HepG2 (cell line): Measurements from ENCODE around the gene EFNA4. TPM values are rescaled to one million over a fixed set of nuclear protein-coding genes. Genes with fewer than 3 reads are reported as not detected.

ENCODE experiments used
- ARNTL ChIP-seq: sonication (generic); formaldehyde crosslinking; IDR thresholded peaks from 2 replicates; pipeline ENCODE4 v1.4.0; 2020; ENCODE audit warnings: mild to moderate bottlenecking, missing genetic modification reagents
- CEBPZ ChIP-seq: IDR thresholded peaks from 2 replicates; pipeline ENCODE4 v1.6.1; 2012; ENCODE audit warnings: low read length, improper control_type of control experiment
- FOXA3 ChIP-seq: IDR thresholded peaks from 2 replicates; pipeline ENCODE4 v1.6.1; 2016; ENCODE audit warnings: missing genetic modification reagents, missing compliant biosample characterization
- IRF1 ChIP-seq: sonication (generic); formaldehyde crosslinking; IDR thresholded peaks from 2 replicates; pipeline ENCODE4 v1.4.0; 2020; ENCODE audit warnings: low read depth, mild to moderate bottlenecking, missing genetic modification reagents
- MEF2D ChIP-seq: sonication (generic); formaldehyde crosslinking; IDR thresholded peaks from 2 replicates; pipeline ENCODE4 v1.5.1; 2020; ENCODE audit warnings: mild to moderate bottlenecking, missing genetic modification reagents
- MTA1 ChIP-seq: sonication (generic); formaldehyde crosslinking; IDR thresholded peaks from 2 replicates; pipeline ENCODE4 v1.4.0; 2020; ENCODE audit warnings: missing genetic modification reagents, mild to moderate bottlenecking, borderline replicate concordance
- NFRKB ChIP-seq: fragments of 450-650 bp; IDR thresholded peaks from 2 replicates; pipeline ENCODE4 v1.6.1; 2017
- NPAS2 ChIP-seq: sonication (generic); formaldehyde crosslinking; IDR thresholded peaks from 2 replicates; pipeline ENCODE4 v1.8.0; 2022; ENCODE audit warnings: mild to moderate bottlenecking, missing genetic modification reagents, borderline replicate concordance
- SRF ChIP-seq: IDR thresholded peaks from 2 replicates; pipeline ENCODE4 v1.6.1; 2011; ENCODE audit warnings: mild to moderate bottlenecking, low read depth, low read length, moderate library complexity
- SRSF9 ChIP-seq: fragments of 200-400 bp; formaldehyde crosslinking; IDR thresholded peaks from 2 replicates; pipeline ENCODE4 v1.6.1; 2018; ENCODE audit warnings: borderline replicate concordance, mild to moderate bottlenecking, low read depth, low read length; ENCODE audit not compliant: insufficient read depth, poor library complexity, severe bottlenecking
- TIGD3 ChIP-seq: sonication (generic); formaldehyde crosslinking; IDR thresholded peaks from 2 replicates; pipeline ENCODE4 v1.5.1; 2020; ENCODE audit warnings: mild to moderate bottlenecking, missing genetic modification reagents, borderline replicate concordance
- ZNF142 ChIP-seq: sonication (generic); formaldehyde crosslinking; IDR thresholded peaks from 2 replicates; pipeline ENCODE4 v1.4.0; 2020; ENCODE audit warnings: missing genetic modification reagents
- ZNF383 ChIP-seq: sonication (generic); formaldehyde crosslinking; IDR thresholded peaks from 2 replicates; pipeline ENCODE4 v1.4.0; 2020; ENCODE audit warnings: missing genetic modification reagents, mild to moderate bottlenecking, borderline replicate concordance
- ZNF468 ChIP-seq: sonication (generic); formaldehyde crosslinking; IDR thresholded peaks from 2 replicates; pipeline ENCODE4 v1.8.0; 2022; ENCODE audit warnings: mild to moderate bottlenecking, moderate library complexity, missing genetic modification reagents
- polyA plus RNA-seq, 8 experiments: library from polyadenylated mRNA; depleted of rRNA in 3 of 8; stranded (reverse) in 7 of 8; unstranded in 1 of 8; fragments of >200 nt; fragmentation: Illumina TruSeq in 4 of 8; extraction: Trizol in 4 of 8; gene quantifications; 2 replicates each; pipeline versions ENCODE4 v1.2.1 to v1.2.3, GENCODE V29; 2011 to 2016; ENCODE audit warnings: low read depth in 4 of 8, missing spikeins in 1 of 8, mixed read lengths in 1 of 8; ENCODE audit not compliant: insufficient read depth in 1 of 8
- total RNA-seq, 5 experiments: library from RNA; depleted of rRNA; stranded (reverse); fragments of >200 nt; fragmentation: Illumina TruSeq; extraction: Trizol; gene quantifications; 2 replicates each; pipeline ENCODE4 v1.2.3, GENCODE V29; 2016; ENCODE audit warnings: low read depth in 1 of 5

EFNA4 gene
- total and polyA plus RNA-seq, 2 of the 13 experiments (the other 11 are each of a cell fraction or from before 2014, with no cell fraction given): 12.0 to 17.2 TPM

- no peak for TF ChIP-seq NPAS2 (CRISPR knock-in tag)
- TF ChIP-seq ZNF468 (CRISPR knock-in tag): no peak
- TF ChIP-seq ZNF142 (CRISPR knock-in tag): no peak; the same call in 1 of the 2 replicates
- no peak for TF ChIP-seq NFRKB
- peak; percentile 96; the same call in 1 of the 2 replicates for TF ChIP-seq MTA1 (CRISPR knock-in tag)
- TF ChIP-seq ARNTL (CRISPR knock-in tag): peak; percentile 34; the same call in 1 of the 2 replicates
- no peak for TF ChIP-seq SRF
- TF ChIP-seq IRF1 (CRISPR knock-in tag): no peak
- no peak for TF ChIP-seq ZNF383 (CRISPR knock-in tag)
- TF ChIP-seq SRSF9: no peak
- TF ChIP-seq TIGD3 (CRISPR knock-in tag): no peak
- no peak; the same call in 1 of the 2 replicates for TF ChIP-seq FOXA3 (CRISPR knock-in tag)
- no peak for TF ChIP-seq CEBPZ
- TF ChIP-seq MEF2D (CRISPR knock-in tag): no peak
These were observed 46.2 kb upstream of the EFNA4 start (continued) for GRCh38 chr1:155017041-155017945.
